Liver (tissue), 9 donors: ENCODE data around the gene FREM1. TPM values are rescaled to one million over a fixed set of nuclear protein-coding genes. Genes with fewer than 3 reads are reported as not detected.

Experiments
- DNase-seq: peaks from one replicate; pipeline ENCODE4 v3.0.0-alpha.2; 2017; ENCODE audit warnings: low spot score
- H3K27ac ChIP-seq, 2 donors: one replicate each; pipeline ENCODE4 v1.7.0; 2013; ENCODE audit warnings: inconsistent platforms in 2 of 2, low read length in 2 of 2, control low read depth in 1 of 2, low read depth in 1 of 2, mild to moderate bottlenecking in 1 of 2
- H3K27me3 ChIP-seq, 4 donors: one replicate each; pipeline versions ENCODE4 v1.6.1 to v1.7.0; 2013; ENCODE audit warnings: low read length in 3 of 4, inconsistent platforms in 1 of 4, mild to moderate bottlenecking in 1 of 4, moderate library complexity in 1 of 4; ENCODE audit not compliant: control insufficient read depth in 4 of 4, insufficient read depth in 4 of 4
- H3K36me3 ChIP-seq, 4 donors: one replicate each; pipeline versions ENCODE4 v1.6.1 to v1.7.0; 2013; ENCODE audit warnings: low read length in 3 of 4, mild to moderate bottlenecking in 3 of 4, low read depth in 1 of 4, moderate library complexity in 1 of 4; ENCODE audit not compliant: control insufficient read depth in 4 of 4, insufficient read depth in 3 of 4
- H3K4me1 ChIP-seq, 4 donors: one replicate each; pipeline versions ENCODE4 v1.6.1 to v1.7.0; 2013; ENCODE audit warnings: low read length in 3 of 4, mild to moderate bottlenecking in 3 of 4, moderate library complexity in 1 of 4; ENCODE audit not compliant: control insufficient read depth in 4 of 4, insufficient read depth in 4 of 4
- H3K4me3 ChIP-seq, 3 donors: one replicate each; pipeline versions ENCODE4 v1.6.1 to v1.7.0; 2013; ENCODE audit warnings: low read length in 3 of 3, control low read depth in 1 of 3, low read depth in 1 of 3, mild to moderate bottlenecking in 1 of 3
- H3K9ac ChIP-seq, 2 donors: one replicate each; pipeline ENCODE4 v1.7.0; 2013; ENCODE audit warnings: low read length in 2 of 2, mild to moderate bottlenecking in 2 of 2, moderate library complexity in 2 of 2, control low read depth in 1 of 2, low read depth in 1 of 2
- H3K9me3 ChIP-seq, 4 donors: one replicate each; pipeline versions ENCODE4 v1.6.1 to v1.7.0; 2013; ENCODE audit warnings: low read length in 3 of 4; ENCODE audit not compliant: control insufficient read depth in 4 of 4
- EGR1 ChIP-seq, 2 donors: IDR thresholded peaks; 2 replicates each; pipeline ENCODE4 v1.6.1; 2016 to 2018; ENCODE audit warnings: antibody characterized with exemption in 2 of 2, low read depth in 2 of 2
- FOXA1 ChIP-seq: IDR thresholded peaks from 2 replicates; pipeline ENCODE4 v1.6.1; 2016; ENCODE audit warnings: antibody characterized with exemption
- FOXA2 ChIP-seq: IDR thresholded peaks from 2 replicates; pipeline ENCODE4 v1.6.1; 2016; ENCODE audit warnings: antibody characterized with exemption
- GABPA ChIP-seq, 2 donors: IDR thresholded peaks in 1 of 2; conservative IDR thresholded peaks in 1 of 2; 2 replicates each; pipeline ENCODE4 v1.6.1; 2016; ENCODE audit warnings: antibody characterized with exemption in 2 of 2, mild to moderate bottlenecking in 1 of 2, moderate library complexity in 1 of 2
- HNF4A ChIP-seq, 2 donors: conservative IDR thresholded peaks; 2 replicates each; pipeline ENCODE4 v1.6.1; 2016; ENCODE audit warnings: antibody characterized with exemption in 2 of 2, mild to moderate bottlenecking in 2 of 2
- HNF4G ChIP-seq: IDR thresholded peaks from 2 replicates; pipeline ENCODE4 v1.6.1; 2016; ENCODE audit warnings: antibody characterized with exemption
- JUND ChIP-seq, 2 donors: IDR thresholded peaks; 2 replicates each; pipeline ENCODE4 v1.6.1; 2016; ENCODE audit warnings: antibody characterized with exemption in 2 of 2
- NR2F2 ChIP-seq: IDR thresholded peaks from 2 replicates; pipeline ENCODE4 v1.6.1; 2016; ENCODE audit warnings: antibody characterized with exemption
- RAD21 ChIP-seq, 2 donors: IDR thresholded peaks; 2 replicates each; pipeline ENCODE4 v1.6.1; 2016; ENCODE audit warnings: antibody characterized with exemption in 2 of 2, mild to moderate bottlenecking in 2 of 2
- RXRA ChIP-seq, 2 donors: IDR thresholded peaks; 2 replicates each; pipeline ENCODE4 v1.6.1; 2017 to 2018; ENCODE audit warnings: antibody characterized with exemption in 2 of 2, mild to moderate bottlenecking in 1 of 2
- SP1 ChIP-seq: IDR thresholded peaks from 2 replicates; pipeline ENCODE4 v1.6.1; 2018; ENCODE audit warnings: antibody characterized with exemption, mild to moderate bottlenecking
- TAF1 ChIP-seq: conservative IDR thresholded peaks from 2 replicates; pipeline ENCODE4 v1.6.1; 2016; ENCODE audit warnings: antibody characterized with exemption, mild to moderate bottlenecking
- YY1 ChIP-seq: IDR thresholded peaks from 2 replicates; pipeline ENCODE4 v1.6.1; 2016; ENCODE audit warnings: antibody characterized with exemption, mild to moderate bottlenecking
- WGBS: extraction: QIAGEN DNeasy Blood & Tissue Kit; methylation state at CpG from one replicate; pipeline ENCODE4 v1.1.7; 2013; 5-methylcytosine and 5-hydroxymethylcytosine counted together
- polyA plus RNA-seq, 2 donors: library from polyadenylated mRNA; stranded (reverse) in 1 of 2; unstranded in 1 of 2; fragments of 200-250 nt in 1 of 2; fragments of >200 nt in 1 of 2; fragmentation: Nextera tagmentation in 1 of 2; extraction: Ambion mirVana in 1 of 2; gene quantifications; one replicate each; pipeline versions ENCODE4 v1.2.1 to v1.2.3, GENCODE V29; 2013 to 2015
- total RNA-seq, 2 donors: library from RNA; depleted of rRNA; stranded (reverse); fragments of >200 nt; gene quantifications; one replicate each; pipeline ENCODE4 v1.2.3, GENCODE V29; 2014
- TF ChIP-seq, protein P1 (sequence below): IDR thresholded peaks from 2 replicates; pipeline ENCODE4 v1.6.1; 2016; ENCODE audit warnings: antibody characterized with exemption
- TF ChIP-seq, protein P2 (sequence below): fragments of 150-350 bp; IDR thresholded peaks from 2 replicates; pipeline ENCODE4 v1.5.1; 2017; ENCODE audit warnings: improper control_type of control experiment, low read depth, low read length; ENCODE audit not compliant: missing input control
- TF ChIP-seq, protein P3 (sequence below): IDR thresholded peaks from 2 replicates; pipeline ENCODE4 v1.6.1; 2016; ENCODE audit warnings: antibody characterized with exemption, mild to moderate bottlenecking
- TF ChIP-seq, protein P4 (sequence below): IDR thresholded peaks from 2 replicates; pipeline ENCODE4 v1.6.1; 2016; ENCODE audit warnings: antibody characterized with exemption
- TF ChIP-seq, protein P5 (sequence below): IDR thresholded peaks from 2 replicates; pipeline ENCODE4 v1.6.1; 2016; ENCODE audit warnings: antibody characterized with exemption
- donor health status: healthy.
- donor health status: healthy.
- donor health status: healthy.
- donor health status: healthy.
- donor health status: healthy.

The FREM1 gene
- total and polyA plus RNA-seq, 4 donors: 0.39 to 4.7 (median 1.1) TPM

DNA sequence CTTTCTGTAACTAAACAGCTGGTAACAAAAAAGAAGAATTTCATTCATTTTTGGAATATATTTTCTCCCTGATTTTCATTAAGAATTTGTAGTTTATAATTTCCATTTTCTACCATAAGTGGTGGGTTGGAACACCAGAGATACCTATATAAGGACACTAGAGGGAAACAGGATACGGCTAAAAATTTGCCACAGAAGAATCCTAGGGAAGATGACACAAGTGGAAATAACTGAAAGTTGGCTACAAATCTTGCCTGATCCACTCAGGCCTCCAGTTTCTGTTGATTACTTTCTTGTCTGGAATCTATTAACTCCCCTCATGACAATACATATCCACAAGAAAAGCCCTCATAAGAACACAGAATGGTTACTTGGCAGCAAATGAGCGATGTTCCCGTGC, 46.8 kb downstream of the FREM1 start:
- Histone ChIP-seq H3K4me3 (no peak overlapping the region), H3K36me3 (no peaks in the 10 kb centered on the region), H3K9me3 (no peaks in the 10 kb centered on the region), H3K27ac (no peak overlapping the region), H3K4me1 (no peaks in the 10 kb centered on the region), H3K27me3 (no peaks in the 10 kb centered on the region), H3K9ac (no peak overlapping the region)
- DNase-seq: no peak
- 93% methylated on average over 3 of the region's 3 CpGs for WGBS
- peak in 1 of 2 donors; percentile 26 for TF ChIP-seq RAD21 (IDR thresholded peaks at IDR 0.05)
- no peak for TF ChIP-seq RXRA (IDR thresholded peaks at IDR 0.05)
- TF ChIP-seq FOXA2: no peak

DNA sequence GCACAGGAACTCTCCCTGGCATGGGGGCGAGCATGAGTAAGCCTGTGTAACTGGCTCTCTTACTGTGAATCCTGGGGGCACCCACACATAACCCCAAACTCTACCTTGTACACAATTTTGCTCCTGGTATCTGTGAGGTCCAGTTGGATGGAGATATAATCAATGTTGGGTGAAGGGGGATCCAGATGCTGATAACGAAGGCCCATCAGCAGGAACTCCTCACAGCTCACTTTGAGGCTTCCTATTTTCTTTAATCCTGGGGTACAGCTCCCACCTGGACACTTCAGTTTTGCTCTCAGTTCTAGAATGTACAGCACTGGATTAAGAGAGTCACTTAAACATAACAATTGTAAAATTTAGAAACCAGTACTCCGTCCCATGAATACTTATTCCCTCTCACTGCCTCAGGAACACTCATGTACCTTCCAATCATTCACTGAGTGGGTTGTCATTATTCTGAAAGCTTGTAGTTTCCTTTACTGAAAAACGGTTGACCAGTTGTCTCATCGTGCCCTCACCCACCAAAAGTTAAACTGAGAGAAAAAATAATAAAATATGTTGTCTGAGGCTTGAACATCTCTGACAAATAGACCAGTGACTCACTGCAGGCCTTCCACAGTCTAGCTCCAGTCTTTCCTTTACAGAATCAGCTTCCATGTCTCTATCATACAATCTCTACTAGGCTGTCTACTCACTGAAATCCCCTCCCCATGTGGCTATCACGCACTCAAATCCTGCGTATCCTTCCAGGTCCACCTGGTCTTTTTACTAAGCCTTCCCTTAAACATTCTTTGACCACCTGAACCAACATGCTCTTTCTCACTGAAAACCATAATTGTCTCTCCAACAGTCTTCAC, 52.6 kb downstream of the FREM1 start:
- Histone ChIP-seq H3K4me3 (no peak overlapping the region), H3K36me3 (no peaks in the 10 kb centered on the region)

More for the DNA sequence above, 52.6 kb downstream of the FREM1 start:
- WGBS: 90% methylated on average over 7 of the region's 7 CpGs
- no peak overlapping the region for H3K9ac ChIP-seq
- H3K27ac ChIP-seq: no peak overlapping the region
- no peaks in the 10 kb centered on the region for H3K4me1 ChIP-seq
- no peak for DNase-seq
- TF ChIP-seq TAF1 (no peak), HNF4A (conservative IDR thresholded peaks at IDR 0.05) (no peak), YY1 (no peak), EGR1 (IDR thresholded peaks at IDR 0.05; ENCODE audit: low read depth in 2 of 2) (no peak), GABPA (IDR thresholded peaks at IDR 0.05 in 1 of 2, conservative IDR thresholded peaks at IDR 0.05 in 1 of 2) (no peak), FOXA1 (no peak), FOXA2 (no peak), RXRA (IDR thresholded peaks at IDR 0.05) (no peak), JUND (IDR thresholded peaks at IDR 0.05) (no peak), RAD21 (IDR thresholded peaks at IDR 0.05) (no peak), SP1 (no peak), HNF4G (no peak), NR2F2 (no peak)
- TF ChIP-seq, protein P1, sequence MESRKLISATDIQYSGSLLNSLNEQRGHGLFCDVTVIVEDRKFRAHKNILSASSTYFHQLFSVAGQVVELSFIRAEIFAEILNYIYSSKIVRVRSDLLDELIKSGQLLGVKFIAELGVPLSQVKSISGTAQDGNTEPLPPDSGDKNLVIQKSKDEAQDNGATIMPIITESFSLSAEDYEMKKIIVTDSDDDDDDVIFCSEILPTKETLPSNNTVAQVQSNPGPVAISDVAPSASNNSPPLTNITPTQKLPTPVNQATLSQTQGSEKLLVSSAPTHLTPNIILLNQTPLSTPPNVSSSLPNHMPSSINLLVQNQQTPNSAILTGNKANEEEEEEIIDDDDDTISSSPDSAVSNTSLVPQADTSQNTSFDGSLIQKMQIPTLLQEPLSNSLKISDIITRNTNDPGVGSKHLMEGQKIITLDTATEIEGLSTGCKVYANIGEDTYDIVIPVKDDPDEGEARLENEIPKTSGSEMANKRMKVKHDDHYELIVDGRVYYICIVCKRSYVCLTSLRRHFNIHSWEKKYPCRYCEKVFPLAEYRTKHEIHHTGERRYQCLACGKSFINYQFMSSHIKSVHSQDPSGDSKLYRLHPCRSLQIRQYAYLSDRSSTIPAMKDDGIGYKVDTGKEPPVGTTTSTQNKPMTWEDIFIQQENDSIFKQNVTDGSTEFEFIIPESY: no peak
- TF ChIP-seq, protein P2, sequence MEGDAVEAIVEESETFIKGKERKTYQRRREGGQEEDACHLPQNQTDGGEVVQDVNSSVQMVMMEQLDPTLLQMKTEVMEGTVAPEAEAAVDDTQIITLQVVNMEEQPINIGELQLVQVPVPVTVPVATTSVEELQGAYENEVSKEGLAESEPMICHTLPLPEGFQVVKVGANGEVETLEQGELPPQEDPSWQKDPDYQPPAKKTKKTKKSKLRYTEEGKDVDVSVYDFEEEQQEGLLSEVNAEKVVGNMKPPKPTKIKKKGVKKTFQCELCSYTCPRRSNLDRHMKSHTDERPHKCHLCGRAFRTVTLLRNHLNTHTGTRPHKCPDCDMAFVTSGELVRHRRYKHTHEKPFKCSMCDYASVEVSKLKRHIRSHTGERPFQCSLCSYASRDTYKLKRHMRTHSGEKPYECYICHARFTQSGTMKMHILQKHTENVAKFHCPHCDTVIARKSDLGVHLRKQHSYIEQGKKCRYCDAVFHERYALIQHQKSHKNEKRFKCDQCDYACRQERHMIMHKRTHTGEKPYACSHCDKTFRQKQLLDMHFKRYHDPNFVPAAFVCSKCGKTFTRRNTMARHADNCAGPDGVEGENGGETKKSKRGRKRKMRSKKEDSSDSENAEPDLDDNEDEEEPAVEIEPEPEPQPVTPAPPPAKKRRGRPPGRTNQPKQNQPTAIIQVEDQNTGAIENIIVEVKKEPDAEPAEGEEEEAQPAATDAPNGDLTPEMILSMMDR: no peak
- TF ChIP-seq, protein P3, sequence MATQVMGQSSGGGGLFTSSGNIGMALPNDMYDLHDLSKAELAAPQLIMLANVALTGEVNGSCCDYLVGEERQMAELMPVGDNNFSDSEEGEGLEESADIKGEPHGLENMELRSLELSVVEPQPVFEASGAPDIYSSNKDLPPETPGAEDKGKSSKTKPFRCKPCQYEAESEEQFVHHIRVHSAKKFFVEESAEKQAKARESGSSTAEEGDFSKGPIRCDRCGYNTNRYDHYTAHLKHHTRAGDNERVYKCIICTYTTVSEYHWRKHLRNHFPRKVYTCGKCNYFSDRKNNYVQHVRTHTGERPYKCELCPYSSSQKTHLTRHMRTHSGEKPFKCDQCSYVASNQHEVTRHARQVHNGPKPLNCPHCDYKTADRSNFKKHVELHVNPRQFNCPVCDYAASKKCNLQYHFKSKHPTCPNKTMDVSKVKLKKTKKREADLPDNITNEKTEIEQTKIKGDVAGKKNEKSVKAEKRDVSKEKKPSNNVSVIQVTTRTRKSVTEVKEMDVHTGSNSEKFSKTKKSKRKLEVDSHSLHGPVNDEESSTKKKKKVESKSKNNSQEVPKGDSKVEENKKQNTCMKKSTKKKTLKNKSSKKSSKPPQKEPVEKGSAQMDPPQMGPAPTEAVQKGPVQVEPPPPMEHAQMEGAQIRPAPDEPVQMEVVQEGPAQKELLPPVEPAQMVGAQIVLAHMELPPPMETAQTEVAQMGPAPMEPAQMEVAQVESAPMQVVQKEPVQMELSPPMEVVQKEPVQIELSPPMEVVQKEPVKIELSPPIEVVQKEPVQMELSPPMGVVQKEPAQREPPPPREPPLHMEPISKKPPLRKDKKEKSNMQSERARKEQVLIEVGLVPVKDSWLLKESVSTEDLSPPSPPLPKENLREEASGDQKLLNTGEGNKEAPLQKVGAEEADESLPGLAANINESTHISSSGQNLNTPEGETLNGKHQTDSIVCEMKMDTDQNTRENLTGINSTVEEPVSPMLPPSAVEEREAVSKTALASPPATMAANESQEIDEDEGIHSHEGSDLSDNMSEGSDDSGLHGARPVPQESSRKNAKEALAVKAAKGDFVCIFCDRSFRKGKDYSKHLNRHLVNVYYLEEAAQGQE: no peak
- TF ChIP-seq, protein P4, sequence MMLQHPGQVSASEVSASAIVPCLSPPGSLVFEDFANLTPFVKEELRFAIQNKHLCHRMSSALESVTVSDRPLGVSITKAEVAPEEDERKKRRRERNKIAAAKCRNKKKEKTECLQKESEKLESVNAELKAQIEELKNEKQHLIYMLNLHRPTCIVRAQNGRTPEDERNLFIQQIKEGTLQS: no peak
- TF ChIP-seq, protein P5, sequence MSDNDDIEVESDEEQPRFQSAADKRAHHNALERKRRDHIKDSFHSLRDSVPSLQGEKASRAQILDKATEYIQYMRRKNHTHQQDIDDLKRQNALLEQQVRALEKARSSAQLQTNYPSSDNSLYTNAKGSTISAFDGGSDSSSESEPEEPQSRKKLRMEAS: no peak
- H3K9me3 ChIP-seq: no peaks in the 10 kb centered on the region
- H3K27me3 ChIP-seq: no peaks in the 10 kb centered on the region
